Activated CD4-positive, alpha-beta T cell treated with anti-CD3 and anti-CD28 coated beads, Interleukin-2, amount 50 U/mL, for 16 hours (primary cell): Measurements from ENCODE around the gene OTOA.
"Not testable (repeated sequence)": the region's sequence is repeated elsewhere in the genome, so short reads cannot be mapped to it uniquely, and the experiment has no call there.

Source experiments
- DNase-seq: peaks from one replicate; pipeline ENCODE4 v3.0.0-alpha.2; 2020

OTOA gene

DNA sequence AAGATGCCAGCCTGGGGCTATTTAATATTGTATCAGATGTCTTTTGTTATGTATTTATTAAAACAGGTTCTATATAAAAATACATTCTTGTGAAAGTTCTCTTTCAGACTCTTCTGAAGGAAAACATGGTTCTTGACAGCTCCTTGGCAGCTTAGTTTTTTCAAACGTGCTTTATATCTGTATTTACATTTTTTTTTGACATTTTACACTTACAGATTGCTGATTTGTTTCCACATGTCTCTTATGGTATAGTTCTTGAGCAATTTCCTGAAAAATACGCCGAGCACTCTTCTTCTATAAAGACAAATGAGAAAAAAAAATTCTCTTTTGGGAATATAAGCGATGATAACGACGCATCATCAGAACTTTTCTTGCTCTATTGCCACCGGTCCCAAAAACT lies 20.9 kb upstream of the OTOA start:
- DNase-seq: no peak

DNA sequence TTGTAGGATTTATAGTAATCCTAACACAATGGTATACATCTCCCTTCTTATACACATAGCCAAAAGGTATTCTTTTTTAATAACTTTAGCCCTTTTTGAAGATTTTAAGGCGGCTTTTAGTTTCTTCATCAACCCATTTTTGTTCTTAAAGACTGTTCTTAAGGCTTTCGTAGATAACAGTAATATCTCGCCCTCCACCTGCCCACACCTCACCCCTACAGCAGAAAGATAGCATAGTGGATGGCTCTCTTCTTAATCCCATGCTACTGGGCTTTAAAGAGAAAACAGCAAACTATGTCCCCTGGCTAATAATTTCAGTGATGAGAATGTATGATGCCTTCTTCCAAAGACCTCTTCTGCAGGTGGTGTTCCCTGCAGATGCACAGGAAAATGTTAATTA lies 20.0 kb upstream of the OTOA start:
- no peak for DNase-seq

DNA sequence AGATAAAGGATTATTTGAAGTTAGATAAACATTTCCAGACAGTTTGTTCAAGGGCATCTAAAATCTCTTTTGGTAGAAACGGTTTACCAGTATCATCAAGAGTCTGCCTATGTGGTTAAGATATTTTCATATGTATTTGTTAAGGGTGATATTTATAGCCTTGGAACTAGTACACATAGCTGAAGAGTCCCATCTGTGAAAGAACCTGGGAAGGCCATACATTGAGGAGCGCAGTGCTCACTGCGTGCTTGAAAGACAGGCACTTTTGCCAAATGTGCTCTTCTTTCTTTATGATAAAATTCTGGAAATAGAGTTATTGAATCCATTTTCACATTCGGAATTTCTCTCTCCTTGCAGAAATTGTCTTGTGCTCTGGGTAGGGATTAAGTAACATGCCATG lies 19.1 kb upstream of the OTOA start:
- no peak for DNase-seq

DNA sequence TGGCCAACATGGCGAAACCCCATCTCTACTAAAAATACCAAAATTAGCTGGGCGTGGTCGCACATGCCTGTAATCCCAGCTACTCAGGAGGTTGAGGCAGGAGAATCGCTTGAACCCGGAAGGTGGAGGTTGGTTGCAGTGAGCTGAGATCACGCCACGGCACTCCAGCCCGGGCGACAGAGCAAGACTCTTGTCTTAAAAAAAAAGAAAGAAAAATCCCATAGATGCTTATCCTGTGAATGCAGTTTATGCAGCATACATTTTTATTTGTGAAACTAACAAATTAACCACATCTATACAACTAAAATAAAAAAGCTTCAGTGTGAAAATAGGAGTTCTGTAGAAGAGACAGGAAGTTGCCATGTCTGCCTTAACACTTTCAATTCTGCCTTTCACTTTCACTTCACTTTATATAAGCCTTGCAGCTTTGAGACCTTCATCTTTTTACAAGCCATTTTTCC lies 18.5 kb upstream of the OTOA start:
- peak; percentile 69 for DNase-seq

DNA sequence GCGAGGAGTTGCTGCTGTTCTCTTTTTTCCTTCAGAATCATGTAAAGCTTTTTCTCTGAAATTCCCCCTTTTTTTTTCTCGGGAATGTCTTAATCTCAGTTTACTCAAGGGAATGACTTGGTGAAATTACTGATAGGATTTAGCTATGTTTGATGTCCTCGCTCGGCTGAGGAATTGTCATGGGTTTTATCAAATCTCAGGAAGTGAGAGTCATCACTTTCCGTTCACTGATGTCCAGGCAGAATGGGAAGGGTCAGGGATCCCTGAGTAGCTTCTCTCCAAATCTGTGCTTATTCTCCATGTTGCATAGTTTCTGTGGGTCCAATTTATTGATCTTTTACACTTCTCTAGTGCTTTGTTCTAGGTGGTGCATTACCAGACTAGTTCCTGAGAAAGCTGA lies 17.7 kb upstream of the OTOA start:
- DNase-seq: no peak

DNA sequence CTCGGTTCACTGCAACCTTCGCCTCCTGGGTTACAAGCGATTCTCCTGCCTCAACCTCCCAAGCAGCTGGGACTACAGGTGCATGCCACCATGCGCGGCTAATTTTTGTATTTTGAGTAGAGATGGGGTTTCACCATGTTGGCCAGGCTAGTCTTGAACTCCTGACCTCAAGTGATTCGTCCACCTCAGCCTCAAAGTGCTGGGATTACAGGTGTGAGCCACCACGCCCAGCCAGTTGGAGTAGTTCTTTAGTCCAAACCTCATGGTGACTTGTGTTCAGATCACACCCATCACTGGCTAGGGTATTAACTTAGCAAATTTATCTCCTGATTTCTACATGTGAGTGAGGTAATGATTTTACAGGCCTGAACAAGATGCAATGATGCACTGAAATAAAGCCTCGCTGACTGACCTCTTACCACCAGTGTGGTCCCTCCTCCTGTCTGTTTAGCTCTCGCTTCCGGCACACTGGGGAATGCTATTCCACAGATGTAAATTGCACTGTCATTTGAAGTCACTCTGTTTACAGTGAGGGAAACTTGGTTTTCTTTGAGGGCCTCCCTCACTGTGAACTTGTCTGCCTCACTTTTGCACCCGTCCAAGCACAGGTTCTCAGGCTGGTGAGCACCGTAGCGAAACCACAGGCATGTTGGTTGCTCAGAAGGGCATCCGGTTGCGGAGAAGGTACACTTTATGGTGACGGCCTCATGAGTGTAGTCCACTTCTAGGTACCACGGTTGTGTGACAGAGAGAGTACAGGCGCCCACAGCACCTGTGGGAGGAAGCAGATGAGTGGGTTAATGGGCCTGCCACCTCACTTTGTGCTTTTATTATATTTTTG lies 16.8 kb upstream of the OTOA start:
- peak; percentile 90 for DNase-seq

DNA sequence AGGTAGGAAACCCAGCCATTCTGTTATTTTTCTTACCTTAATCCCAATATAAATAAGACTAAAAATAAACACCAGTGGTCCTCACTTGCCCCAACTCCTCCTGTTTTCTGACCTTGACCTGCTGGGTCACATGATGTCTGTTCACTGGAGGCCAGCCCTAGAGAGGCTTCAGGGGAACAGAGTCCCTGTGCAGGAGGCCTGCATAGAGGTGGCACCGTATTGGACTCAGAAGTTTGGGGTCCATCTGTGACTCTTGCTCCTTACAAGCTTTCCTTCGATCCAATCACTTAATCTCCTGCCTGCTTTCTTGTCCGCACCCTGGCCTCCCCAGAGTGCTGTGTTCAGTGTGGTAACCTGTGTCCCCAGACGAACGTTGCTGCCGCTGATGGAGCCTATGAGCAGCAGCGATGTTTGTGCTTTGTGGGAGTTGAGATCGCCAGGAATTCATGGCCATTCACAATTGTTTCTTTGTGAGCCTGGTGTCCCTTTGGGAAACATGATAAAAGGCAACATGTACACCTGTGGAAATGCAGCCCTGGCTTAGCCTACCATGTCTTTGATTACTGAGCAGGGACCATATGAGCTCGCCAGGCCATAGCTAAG lies 16.1 kb upstream of the OTOA start:
- no peak for DNase-seq

DNA sequence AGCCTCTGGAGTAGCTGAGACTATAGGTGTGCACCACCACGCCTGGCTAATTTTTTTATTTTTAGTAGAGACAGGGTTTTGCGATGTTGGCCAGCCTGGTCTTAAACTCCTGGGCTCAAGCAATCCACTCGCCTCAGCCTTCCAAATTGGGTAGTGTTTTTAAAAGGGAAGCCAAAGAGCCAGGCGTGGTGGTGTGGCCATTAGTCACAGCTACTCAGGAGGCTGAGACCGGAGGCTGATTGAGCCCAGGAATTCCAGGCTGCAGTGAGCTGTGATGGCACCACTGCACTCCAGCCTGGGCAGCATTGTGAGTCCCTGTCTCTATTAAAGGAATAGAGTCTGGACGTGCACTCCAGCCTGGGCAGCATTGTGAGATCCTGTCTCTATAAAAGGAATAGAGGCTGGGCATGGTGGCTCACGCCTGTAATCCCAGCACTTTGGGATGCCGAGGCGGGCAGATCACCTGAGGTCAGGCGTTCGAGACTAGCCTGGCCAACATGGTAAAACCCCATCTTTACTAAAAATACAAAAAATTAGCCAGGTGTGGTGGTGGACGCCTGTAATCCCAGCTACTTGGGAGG lies 13.9 kb upstream of the OTOA start:
- not testable (repeated sequence) for DNase-seq

DNA sequence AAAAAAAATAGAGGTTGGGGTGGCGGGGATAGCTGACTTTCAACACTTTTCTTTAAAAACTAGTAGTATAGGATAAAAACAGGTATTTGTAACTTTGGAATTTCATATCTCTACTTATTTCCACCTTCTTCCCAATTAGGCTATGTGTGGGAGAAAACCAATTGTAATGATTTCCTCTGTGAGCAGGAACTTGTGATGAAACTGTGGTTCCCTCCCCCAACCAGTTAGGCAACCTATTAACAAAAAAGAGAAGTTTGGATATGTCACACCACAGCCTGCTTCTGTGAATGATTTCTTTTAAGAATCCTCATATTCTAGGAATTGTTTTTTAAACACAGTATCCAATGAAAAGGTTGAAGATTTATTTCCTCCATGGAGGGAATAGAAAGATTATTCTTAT lies 13.2 kb upstream of the OTOA start:
- DNase-seq: no peak

DNA sequence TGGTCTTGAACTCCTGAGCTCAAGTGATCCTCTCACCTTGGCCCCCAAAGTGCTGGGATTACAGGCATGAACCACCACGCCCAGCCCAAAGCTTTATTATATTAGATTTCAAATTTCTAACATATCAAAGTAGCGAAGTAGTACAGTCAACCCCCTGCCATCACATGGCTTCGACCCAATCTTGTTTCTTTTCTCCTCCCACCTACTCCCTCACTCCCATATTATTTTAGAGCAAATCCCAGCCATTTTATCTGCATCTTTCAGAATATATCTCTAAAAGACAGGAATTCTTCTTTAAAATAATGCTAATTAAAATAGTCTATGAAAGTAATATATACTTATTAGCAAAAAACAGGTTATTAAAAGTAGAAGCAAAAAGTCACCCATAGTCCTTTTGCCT lies 12.3 kb upstream of the OTOA start:
- DNase-seq: no peak

DNA sequence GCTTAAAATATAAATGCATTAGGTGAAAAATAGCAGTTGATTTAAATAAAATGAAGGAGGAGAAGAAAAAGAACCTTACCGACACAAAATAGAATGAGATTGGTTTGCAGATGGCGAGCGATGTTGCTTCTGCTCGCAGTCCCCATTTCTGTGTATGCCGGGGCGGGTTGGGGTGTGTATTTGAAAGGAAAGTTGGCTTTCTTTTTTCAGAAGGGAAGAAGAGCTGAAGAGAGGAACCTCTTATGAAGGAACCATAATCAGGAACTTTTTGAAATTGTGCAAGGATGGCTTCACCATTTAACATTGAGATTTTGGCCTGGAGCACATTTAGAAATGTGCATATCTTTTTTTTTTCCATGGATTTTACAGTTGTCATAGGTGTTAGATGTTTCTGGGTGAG lies 11.3 kb upstream of the OTOA start, which contains the start of gene IGSF6:
Gene IGSF6, minus strand, starts transcription at position 156 of the 400 bp plus-strand sequence. Its CDS starts 10 bp downstream, at position 146.
- DNase-seq: no peak

DNA sequence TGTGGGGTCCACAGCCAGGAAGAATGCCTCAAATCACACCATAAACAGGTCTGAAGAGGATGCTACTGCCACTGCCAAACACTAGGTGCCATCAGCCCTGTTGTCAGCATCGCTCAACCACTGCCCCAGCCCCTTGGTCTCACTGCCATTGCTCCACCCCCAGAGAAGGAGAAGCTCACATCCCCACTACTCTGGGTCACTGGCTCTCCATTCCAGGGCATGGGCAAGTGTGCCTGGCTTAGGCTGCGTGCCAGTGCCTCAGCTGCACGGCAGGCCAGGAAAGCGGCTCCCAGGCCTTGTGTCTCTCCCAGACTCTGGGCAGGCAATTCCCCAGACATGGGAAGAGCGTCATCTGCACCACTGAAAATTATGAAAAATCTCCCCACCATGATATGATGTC lies 10.2 kb upstream of the OTOA start:
- DNase-seq: no peak

DNA sequence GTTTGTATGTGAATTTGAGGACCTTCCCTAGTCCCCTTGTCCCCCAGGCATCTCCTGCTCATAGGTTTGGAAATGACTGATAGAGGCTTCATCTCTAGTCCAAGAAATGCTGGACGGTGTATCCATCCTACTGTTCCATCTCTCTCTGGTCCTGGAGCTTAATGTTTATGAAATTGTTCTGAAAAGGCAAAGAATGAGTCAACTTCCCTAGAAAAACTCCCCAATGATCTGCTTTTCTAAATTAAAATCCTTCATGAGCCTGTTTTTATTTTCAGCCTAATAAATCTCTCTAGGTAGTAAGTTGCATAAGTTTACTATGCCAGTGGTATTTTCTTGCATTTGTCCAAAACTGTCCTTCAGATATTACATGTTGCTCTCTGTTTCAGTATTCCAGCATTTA lies 9.3 kb upstream of the OTOA start:
- DNase-seq: no peak

DNA sequence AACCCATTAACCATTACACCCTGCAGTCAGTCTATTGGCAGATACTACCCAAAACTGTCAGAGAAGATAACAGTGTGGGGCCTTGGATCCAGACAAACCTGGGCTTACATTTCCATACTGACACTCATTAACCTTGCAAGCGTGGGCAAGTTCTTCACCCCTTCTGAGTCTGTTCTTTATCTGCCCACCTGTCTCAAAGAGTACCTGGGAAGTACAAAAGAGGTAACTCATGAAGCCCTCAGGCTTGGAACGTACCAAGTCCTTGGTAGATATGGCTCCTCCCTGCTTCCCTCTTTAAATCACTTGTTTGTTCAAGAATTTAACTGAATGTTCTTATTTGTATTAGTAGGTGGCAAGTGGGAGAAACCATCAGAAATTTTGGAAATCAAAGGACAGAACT lies 8.9 kb upstream of the OTOA start:
- no peak for DNase-seq

DNA sequence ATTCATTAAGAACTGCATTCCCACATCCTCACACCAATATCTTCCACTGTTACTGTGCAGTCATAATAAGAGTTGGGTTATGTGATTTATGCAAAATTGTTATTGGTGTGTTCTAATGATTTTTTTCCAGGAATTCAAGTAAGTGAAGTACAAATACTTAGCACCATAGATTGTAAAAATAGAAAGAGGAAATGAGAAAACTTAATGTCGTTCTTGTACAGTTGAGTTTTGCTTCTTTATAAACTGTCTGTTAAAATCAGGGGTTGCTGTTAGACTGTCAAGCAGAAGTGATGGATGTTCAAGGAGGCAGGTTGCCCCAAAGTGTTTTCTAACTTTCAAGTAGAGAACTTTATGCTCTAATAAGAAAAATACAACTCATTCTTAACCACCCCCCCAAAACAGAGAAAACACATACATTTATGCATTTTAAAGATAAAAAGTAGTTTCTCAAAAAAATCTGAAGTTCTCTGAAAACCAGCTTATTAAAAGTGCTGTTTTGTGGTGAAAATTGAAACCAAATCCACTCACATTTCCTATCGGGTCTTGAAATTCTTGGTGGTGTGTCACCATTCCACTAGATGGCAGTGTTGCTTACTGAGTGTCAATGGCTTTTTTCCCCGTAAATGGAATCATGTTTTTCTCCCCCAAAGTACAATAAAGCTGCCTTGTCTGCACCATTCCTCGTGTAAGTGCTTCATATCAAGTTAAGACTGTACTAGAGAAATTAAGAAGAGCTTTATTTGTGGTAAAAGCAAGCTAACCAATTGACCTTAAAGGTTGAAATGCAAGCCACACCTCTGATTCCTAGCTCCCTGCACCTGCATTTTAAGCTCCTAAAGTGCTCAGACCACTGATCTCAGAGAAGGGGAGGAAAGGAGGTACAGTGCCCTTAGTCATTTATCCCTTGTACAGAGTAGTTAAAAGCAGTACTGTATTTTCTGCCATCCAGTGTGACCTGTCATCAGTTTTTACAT lies 6.7 kb upstream of the OTOA start:
- peak; percentile 62 for DNase-seq

DNA sequence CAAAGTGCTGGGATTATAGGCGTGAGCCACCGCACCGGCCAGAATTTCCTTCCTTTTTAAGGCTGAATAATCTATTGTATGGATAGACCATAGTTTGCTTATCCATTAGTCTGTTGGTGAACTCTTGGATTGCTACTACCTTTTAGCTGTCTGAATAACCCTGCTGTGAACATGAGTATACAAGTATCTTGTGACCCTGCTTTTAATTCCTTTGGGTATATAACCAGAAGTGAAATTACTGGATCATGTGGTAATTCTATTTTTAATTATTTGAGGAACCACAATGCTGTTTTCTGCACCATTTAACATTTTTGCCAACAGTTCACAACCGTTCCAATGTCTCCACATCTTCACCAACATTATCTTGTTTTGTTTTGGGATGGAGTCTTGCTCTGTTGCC lies 4.6 kb upstream of the OTOA start:
- DNase-seq: no peak

DNA sequence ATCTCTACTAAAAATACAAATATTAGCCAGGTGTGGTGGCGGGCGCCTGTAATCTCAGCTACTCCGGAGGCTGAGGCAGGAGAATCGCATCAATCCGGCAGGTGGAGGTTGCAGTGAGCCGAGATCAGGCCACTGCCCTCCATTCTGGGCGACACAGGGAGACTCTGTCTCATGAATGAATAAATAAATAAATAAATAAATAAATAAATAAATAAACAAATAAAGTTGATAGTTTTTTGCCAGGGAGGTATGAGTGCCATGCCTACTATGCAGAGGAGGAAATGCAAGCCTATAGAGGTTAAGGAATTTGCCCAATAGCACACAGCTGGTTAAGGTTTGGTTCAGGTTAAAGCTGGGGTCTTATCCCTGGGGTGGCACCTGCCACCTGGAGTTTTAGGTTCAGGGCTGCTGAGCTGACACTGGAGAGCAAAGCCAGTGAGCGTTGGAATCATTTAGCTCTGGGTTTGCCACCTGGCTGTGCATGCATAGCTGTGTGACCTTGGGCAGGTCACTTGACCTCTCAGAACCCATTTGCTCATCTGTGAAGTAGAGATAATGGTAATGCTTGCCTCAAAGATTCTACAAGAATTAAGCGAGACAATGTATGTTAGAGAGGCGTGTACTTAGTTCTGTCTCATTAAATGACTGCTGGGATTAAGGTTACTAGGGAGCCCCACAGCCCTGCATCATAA lies 1.2 kb downstream of the OTOA start:
- DNase-seq: no peak

DNA sequence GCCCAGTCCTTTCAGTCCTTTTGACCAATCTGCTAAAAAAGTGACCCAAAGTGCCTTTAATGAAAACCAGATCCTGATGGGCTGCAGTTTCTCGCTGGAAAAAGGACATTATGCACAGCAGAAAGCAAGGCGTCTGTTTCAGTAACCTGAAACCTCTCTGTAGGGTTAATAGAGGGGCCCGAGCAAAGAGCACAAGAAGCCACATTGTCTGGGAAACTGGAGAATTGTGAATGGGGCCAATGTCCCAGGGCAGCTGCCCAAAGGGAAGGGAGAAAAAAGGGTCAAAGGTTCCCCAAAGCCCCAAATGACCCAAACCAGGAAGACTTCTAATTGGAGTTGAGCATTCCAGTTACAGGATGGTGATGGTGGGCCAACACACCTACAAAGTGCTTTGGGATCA lies 3.0 kb downstream of the OTOA start:
- DNase-seq: no peak

DNA sequence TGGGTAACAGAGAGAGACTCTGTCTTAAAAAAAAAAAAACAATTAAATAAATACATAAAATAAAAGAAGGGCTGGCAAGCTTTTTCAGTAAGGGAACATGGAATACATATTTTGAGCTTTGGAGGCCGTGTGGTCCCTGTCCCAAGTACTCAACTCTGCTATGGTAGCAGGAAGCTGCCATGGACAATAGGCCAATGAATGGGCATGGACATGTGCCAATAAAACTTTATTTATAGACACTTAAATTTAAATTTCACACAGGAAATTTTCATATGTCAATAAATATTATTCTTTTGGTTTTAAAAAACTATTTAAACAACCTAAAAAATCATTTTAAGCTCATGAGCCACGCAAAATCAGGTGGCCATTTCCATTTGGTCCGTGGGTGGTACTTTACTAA lies 3.8 kb downstream of the OTOA start:
- DNase-seq: no peak

DNA sequence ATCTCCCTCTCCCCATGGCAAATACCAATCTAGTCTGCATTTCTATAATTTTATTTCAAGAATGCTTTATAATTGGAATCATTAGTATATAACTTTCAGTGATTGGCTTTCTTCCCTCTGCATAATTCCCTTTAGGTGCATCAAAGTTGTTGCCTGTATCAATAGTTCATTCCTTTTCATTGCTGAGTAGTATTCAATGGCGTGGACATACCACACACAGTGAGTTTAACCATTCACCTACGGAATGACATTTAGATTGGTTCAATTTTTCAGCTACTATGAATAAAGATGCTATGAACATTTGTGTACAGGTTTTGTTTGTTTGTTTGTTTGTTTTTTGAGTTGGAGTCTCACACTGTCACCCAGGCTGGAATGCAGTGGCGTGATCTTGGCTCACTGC lies 9.7 kb downstream of the OTOA start:
- DNase-seq: no peak

DNA sequence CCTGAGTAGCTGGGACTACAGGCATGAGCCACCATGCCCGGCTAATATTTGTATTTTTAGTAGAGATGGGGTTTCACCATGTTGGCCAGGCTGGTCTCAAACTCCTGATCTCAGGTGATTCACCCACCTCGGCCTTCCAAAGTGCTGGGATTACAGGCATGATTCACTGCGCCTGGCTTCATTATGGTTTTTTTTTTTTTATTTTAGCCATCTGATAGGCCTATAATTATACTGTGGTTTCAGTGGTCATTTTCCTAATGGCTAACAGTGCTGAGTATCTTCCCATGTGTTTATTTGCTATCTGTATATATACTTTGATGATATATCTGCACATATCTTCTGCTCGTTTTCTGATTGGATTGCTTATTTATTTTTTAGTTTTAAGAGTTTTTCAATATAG lies 10.7 kb downstream of the OTOA start:
- DNase-seq: not testable (repeated sequence)

DNA sequence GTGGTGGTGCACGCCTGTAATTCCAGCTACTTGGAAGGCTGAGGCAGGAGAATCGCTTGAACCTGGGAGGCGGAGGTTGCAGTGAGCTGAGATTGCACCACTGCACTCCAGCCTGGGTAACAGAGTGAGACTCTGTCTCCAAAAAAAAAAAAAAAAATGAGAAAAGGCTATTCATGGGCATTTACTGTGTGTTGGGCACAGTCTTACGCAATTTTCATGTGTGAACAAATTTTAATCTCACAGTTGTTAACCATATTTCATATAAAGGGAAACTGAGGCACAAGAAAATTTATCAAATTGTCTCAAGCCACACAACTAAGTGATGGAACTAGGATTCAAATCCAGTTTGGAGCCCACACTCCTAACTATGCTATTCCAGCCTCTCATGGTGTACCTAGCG lies 16.9 kb downstream of the OTOA start:
- DNase-seq: not testable (repeated sequence)
